ENCODE measurements around the gene SHKBP1.
A peak's percentile ranks its signal among the peaks of the same experiment; 100 is the strongest.

SHKBP1 gene

GRCh38 chr19:40638327-40638726 is 61.7 kb downstream of the SHKBP1 start:
- Histone ChIP-seq H3K79me2 (ENCODE audit: insufficient read depth, low read length) (no peaks in the 10 kb centered on the region), H3K4me2 (ENCODE audit: low read depth, low read length, poor library complexity, severe bottlenecking) (no peak overlapping the region), H3K4me1 (ENCODE audit: insufficient read depth, low read length, poor library complexity, severe bottlenecking) (peaks cover 8% of the 10 kb centered on the region), H3K9me3 (ENCODE audit: insufficient read depth, low read depth, low read length) (no peaks in the 10 kb centered on the region), H3K36me3 (ENCODE audit: insufficient read depth, low read length) (no peaks in the 10 kb centered on the region), H3K27me3 (ENCODE audit: insufficient read depth, low read length, poor library complexity, severe bottlenecking) (no peaks in the 10 kb centered on the region), H3K9ac (ENCODE audit: low read depth, low read length, poor library complexity, severe bottlenecking) (no peak overlapping the region), H3K9me2 (replicated peaks; ENCODE audit: low read depth, low read length) (no peaks in the 10 kb centered on the region), H3F3A (ENCODE audit: low read depth) (no peaks in the 10 kb centered on the region), H4K20me1 (ENCODE audit: insufficient read depth, low read length, poor library complexity, severe bottlenecking) (no peaks in the 10 kb centered on the region), H3K4me3 (ENCODE audit: low read length, poor library complexity, severe bottlenecking) (no peak overlapping the region), H2AFZ (ENCODE audit: low read length) (no peak overlapping the region)
- TF ChIP-seq EZH2phosphoT487 (IDR thresholded peaks at IDR 0.05; ENCODE audit: borderline replicate concordance) (no peak), CTCF (conservative IDR thresholded peaks at IDR 0.05; ENCODE audit: low read length) (no peak)

- Histone ChIP-seq H3K4me1 (ENCODE audit: insufficient read depth, low read length, poor library complexity, severe bottlenecking) (peaks cover 8% of the 10 kb centered on the region), H3F3A (ENCODE audit: low read depth) (no peaks in the 10 kb centered on the region), H4K20me1 (ENCODE audit: insufficient read depth, low read length, poor library complexity, severe bottlenecking) (no peaks in the 10 kb centered on the region), H3K36me3 (ENCODE audit: insufficient read depth, low read length) (no peaks in the 10 kb centered on the region), H3K27me3 (ENCODE audit: insufficient read depth, low read length, poor library complexity, severe bottlenecking) (no peaks in the 10 kb centered on the region), H3K79me2 (ENCODE audit: insufficient read depth, low read length) (no peaks in the 10 kb centered on the region), H3K9ac (ENCODE audit: low read depth, low read length, poor library complexity, severe bottlenecking) (no peak overlapping the region), H3K9me3 (ENCODE audit: insufficient read depth, low read depth, low read length) (no peaks in the 10 kb centered on the region), H2AFZ (ENCODE audit: low read length) (no peak overlapping the region), H3K4me3 (ENCODE audit: low read length, poor library complexity, severe bottlenecking) (no peak overlapping the region), H3K9me2 (replicated peaks; ENCODE audit: low read depth, low read length) (no peaks in the 10 kb centered on the region), H3K4me2 (ENCODE audit: low read depth, low read length, poor library complexity, severe bottlenecking) (no peak overlapping the region)
- TF ChIP-seq EZH2phosphoT487 (IDR thresholded peaks at IDR 0.05; ENCODE audit: borderline replicate concordance) (no peak), CTCF (conservative IDR thresholded peaks at IDR 0.05; ENCODE audit: low read length) (no peak)
Observed at GRCh38 chr19:40639638-40639982, 62.9 kb downstream of the SHKBP1 start.

GRCh38 chr19:40640744-40641143 is 64.1 kb downstream of the SHKBP1 start:
- Histone ChIP-seq H3K9me2 (replicated peaks; ENCODE audit: low read depth, low read length) (no peaks in the 10 kb centered on the region), H3K4me1 (ENCODE audit: insufficient read depth, low read length, poor library complexity, severe bottlenecking) (peaks cover 8% of the 10 kb centered on the region), H3K27me3 (ENCODE audit: insufficient read depth, low read length, poor library complexity, severe bottlenecking) (no peaks in the 10 kb centered on the region), H3K4me3 (ENCODE audit: low read length, poor library complexity, severe bottlenecking) (no peak overlapping the region), H2AFZ (ENCODE audit: low read length) (peak overlapping the region; percentile 70), H3K4me2 (ENCODE audit: low read depth, low read length, poor library complexity, severe bottlenecking) (peak overlapping the region; percentile 1), H3K9me3 (ENCODE audit: insufficient read depth, low read depth, low read length) (no peaks in the 10 kb centered on the region), H3K79me2 (ENCODE audit: insufficient read depth, low read length) (no peaks in the 10 kb centered on the region), H3K36me3 (ENCODE audit: insufficient read depth, low read length) (no peaks in the 10 kb centered on the region), H4K20me1 (ENCODE audit: insufficient read depth, low read length, poor library complexity, severe bottlenecking) (no peaks in the 10 kb centered on the region), H3K9ac (ENCODE audit: low read depth, low read length, poor library complexity, severe bottlenecking) (peak overlapping the region; percentile 9), H3F3A (ENCODE audit: low read depth) (no peaks in the 10 kb centered on the region)
- no peak for TF ChIP-seq EZH2phosphoT487 (IDR thresholded peaks at IDR 0.05; ENCODE audit: borderline replicate concordance)
- no peak for TF ChIP-seq CTCF (conservative IDR thresholded peaks at IDR 0.05; ENCODE audit: low read length)
